GM18907 (cell line): Measurements from ENCODE around the gene MNT.

ENCODE experiments used
- ATAC-seq: cut with Tn5 transposase; IDR thresholded peaks from one replicate; pipeline ENCODE4 v1.9.1; 2021; ENCODE audit warnings: mild to moderate bottlenecking, moderate library complexity; ENCODE audit not compliant: unreplicated experiment

The MNT gene

DNA sequence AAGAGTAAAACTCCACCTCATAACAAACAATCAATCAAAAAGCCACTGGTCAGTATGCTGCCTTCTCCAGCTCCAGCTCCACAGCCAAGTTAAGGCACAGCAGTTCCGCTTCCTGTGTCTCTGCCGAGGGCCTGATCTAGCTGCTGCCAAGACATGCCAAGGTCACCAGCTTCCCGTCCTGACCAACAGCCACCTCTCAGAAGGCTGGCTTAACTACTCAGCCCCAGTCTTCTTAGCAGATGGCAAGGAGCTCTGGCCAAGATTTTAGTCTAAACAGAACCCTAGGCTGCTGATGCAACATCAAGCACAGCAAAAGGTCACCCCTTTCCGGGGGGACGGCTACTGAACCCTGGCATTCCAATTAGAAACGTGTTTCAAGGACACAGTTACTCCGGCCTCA is 17.7 kb upstream of the MNT start:
- ATAC-seq, result no peak

DNA sequence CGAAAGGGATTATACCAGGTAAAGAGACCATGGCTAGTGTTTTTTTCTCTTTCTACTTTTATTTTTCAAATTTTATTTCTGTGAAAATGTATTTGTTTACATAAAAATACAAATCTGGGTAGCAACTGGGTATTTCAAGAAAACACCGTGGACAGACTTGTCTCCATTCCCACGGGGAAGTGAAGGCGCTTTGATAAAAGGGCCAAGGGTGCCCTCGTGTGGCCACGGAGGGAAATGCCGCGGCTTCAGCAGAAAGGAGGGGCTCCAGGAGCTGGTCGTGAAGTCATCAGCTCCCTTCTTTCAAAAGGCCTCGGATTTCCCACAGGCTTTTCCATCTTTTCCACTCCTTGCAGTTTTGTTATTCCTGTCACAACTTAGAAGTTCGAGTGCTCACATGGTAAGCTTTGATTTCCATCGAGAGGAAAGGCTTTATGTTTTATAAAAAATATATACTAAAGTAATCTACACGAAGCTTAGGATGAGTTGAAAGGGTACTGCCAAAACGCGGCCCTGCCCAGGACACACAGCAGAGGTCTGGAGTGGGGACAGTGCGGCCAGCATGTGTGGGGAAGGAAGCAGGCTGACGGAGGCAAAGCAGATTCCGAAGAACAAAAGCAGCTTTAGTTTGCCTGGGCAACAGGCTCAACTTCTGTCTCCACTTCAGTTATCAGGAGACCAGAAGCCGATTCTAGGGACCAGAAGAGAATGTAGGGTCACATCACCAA is 15.3 kb upstream of the MNT start:
- no peak for ATAC-seq

DNA sequence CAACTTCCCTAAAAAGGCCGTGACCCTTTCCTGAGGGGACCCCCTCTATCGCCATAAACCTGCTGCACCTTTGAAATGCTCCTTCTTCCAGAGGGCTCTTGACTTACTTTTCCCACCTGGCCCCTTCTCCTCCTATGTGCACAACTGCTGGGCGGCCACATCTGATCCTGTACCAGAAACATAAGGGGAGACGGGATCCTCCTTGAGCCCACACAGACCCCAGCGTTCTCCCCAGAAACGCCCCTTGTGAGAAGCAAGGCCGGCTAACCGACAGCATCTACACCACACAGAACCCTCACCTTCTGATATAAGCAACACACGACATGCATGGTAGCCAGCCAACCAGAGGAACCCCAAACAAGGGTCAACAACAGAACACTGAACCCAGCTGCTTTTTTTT is 14.2 kb upstream of the MNT start:
- ATAC-seq, result no peak

DNA sequence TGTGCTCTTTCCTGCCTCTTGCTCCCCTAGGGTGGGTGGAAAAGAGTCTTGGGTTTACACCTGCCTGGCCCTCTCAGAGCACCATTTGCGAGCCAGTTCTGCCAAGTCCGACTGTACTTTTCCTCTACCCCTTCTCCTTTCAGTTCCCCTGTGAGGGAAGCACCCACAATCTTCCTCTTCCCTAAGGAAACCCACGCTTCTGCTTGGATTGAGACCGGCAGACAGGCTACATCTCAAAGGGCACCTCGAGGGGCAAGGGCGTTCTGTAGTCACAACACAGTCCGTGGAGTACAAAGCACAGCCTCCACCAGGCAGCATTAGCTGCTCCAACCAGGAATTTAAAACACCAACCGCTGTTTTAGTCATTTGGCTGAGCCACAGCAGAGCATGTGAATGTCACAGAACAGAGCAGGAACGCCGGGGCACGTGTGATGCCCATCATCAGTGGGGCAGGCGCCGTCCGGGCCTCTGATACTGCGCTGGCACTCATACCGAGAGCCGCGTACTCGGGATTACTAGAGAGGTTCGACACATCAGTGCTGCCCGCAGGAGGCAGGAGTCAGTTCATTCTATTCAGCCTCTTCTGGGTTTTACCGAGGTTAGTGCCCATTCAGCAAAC is 13.7 kb upstream of the MNT start:
- no peak for ATAC-seq

DNA sequence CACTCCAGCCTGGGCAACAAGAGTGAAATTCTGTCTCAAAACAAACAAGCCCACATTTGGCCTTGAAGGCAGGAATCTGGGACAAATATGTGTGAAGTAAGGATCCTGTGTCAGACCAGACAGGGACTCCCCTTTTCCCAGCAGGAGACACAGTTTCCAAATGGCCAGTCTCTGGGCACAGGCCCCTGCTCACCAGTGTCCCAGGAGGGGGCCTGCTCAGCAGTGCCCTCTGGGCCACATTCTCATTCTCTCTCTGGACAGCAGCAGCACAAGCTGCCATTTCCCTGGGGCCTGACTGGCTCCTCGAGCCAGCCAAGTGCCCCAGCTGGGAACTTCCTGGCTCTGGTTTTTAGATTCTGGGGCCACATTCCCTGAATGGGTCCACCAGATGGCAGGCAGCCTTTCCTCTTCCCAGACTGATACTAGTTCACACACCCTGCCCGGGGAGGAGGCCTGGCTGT is 11.7 kb upstream of the MNT start:
- no peak for ATAC-seq

- ATAC-seq, result no peak
Observed at GRCh38 chr17:2410951-2411350, 10.1 kb upstream of the MNT start.

GRCh38 chr17:2406903-2407790 is 6.3 kb upstream of the MNT start:
- no peak for ATAC-seq

- no peak for ATAC-seq
Observed at GRCh38 chr17:2406271-2406902, 5.5 kb upstream of the MNT start.

DNA sequence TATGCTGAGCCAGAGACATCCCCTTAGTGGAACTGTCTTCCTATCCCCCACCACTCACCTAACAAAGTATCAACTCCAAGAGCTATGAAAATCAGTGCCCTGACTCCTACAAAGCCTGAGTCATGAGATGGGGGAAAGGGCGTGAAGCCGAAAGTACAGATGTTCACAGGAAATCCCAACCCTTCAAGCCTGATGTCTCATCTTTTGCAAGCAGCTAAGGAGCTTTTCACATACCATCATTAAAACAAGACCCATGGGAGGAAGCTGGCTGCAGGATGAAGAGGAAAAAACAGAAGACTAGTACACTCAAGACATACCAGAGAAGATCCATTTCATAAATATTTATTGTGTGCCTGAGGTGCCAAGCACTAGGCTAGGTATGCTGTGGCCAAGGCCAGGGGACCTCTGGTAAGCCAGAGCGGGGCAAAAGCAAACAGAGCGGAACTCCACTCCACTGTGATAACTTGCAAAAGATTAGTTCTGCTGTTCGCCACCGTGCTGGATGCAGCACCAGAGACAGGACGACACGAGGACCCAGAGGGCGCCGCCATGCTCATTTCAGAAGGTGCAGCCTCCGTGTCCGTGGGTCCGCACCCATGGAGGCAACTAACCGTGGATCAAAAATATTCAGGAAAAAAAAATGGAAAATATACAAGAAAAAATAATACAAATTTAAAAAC is 4.5 kb upstream of the MNT start:
- no peak for ATAC-seq

- no peak for ATAC-seq
Observed at GRCh38 chr17:2403044-2403443, 2.2 kb upstream of the MNT start.

DNA sequence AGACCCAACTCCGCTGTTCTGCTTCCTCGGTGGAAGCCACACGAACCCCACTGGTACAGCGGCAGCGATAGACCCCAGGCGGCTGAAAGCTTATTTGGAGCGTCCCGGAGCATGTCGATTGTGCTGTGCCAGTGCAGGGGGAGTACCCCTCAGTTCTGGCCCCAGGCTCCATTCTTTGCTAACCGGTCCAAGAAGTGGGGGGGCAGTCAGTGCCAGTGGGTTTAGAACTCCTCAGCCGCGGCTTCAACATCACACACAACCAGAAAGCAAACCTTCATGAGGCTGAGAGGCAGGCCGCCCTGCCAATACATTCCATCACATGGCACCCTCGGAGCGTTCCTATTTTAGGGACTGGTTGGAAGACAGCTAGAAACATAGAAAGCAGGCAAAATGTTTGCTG is 1.7 kb upstream of the MNT start:
- no peak for ATAC-seq

- ATAC-seq, result peak; percentile 64
Observed at GRCh38 chr17:2401426-2402221, 764 bp upstream of the MNT start.

GRCh38 chr17:2400474-2400866 is 390 bp downstream of the MNT start:
- ATAC-seq, result no peak

- peak; percentile 33 for ATAC-seq
Observed at GRCh38 chr17:2399572-2400473, 1.0 kb downstream of the MNT start.

DNA sequence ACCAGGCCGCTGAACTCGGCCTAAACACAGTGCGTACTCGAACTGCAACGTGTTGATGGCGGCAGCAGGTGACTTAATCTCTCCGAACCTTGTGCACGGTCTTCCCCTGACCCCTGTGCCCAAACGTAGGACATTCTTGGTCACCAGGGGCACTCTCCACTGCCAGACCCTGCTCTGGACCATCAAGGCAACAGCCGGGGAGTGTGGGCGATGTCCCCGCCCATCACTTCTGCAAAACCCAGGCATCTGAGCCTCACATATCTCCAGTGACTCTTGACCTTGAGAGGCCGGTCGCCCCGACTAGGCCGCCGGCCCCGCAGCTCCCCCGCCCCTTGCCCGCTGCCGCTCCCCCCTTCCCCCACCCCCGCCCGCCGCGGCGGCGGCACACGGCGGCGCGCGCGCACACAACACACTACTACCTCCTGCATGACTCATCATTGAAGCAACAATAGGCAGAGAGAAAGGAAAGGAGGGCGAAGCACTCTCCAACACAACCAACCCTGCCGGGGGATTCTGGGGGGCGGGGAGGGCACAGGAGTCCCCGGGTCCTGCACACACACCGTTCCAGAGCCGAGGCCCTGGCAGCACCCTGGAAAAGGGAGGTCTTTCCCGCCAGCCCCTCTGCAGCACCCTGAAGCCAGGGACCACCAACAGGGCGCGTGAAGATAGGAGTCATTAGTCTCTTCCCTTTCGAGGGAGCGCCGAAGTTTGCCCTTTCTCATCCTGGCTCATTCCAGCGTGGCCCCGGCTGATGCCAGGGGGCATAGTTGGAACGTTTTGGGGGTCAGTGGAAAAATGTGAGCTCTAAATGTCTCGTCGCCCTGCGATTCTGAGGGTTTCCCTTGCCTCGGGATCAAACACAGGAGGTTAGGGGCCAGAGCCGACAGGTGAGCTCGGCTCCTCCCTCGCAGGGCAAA is 1.9 kb downstream of the MNT start:
- ATAC-seq, result no peak

DNA sequence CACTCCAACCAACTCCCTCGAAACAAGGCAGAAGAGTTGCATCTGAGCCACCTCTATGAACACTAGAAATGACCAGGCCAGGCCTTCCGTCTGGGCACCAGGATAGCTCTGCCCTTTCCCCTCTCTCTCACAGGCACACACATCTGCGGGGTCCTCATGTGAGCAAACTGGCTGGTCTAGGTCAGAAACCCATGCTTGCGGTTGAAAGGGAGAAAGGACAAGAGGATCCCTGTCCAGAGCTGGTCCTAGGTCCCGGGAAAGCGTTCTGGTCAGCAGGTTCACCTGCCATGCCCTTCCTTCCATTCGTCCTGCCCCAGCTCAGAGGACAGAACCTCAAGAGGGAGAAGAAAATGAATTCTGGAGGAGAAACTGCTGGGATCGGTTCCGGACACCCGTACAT is 2.7 kb downstream of the MNT start:
- ATAC-seq, result no peak

GRCh38 chr17:2397247-2398171 is 3.4 kb downstream of the MNT start:
- ATAC-seq, result no peak
